ENCODE data around the gene SEC22C.

- TF ChIP-seq CTCF (IDR thresholded peaks at IDR 0.05; ENCODE audit: poor library complexity, severe bottlenecking): no peak
- no peak for TF ChIP-seq SMC3 (conservative IDR thresholded peaks at IDR 0.05; ENCODE audit: poor library complexity)
- no peak for TF ChIP-seq EP300 (conservative IDR thresholded peaks at IDR 0.05; ENCODE audit: poor library complexity, severe bottlenecking)
- no peak for TF ChIP-seq POLR2AphosphoS5 (IDR thresholded peaks at IDR 0.05)
- no peak for TF ChIP-seq REST (IDR thresholded peaks at IDR 0.05; ENCODE audit: borderline replicate concordance)
- TF ChIP-seq EZH2 (IDR thresholded peaks at IDR 0.05; ENCODE audit: borderline replicate concordance, insufficient read depth, low read length, poor library complexity, severe bottlenecking): no peak
- TF ChIP-seq MXI1 (conservative IDR thresholded peaks at IDR 0.05; ENCODE audit: poor library complexity, severe bottlenecking): no peak
- TF ChIP-seq TAF1 (IDR thresholded peaks at IDR 0.05; ENCODE audit: low read depth): no peak
- TF ChIP-seq RAD21 (conservative IDR thresholded peaks at IDR 0.05): no peak
Measured at GRCh38 chr3:42533161-42533897, 48.4 kb downstream of the SEC22C start.
